ENCODE measurements around the gene CACNA2D3.

GRCh38 chr3:54304877-54305276 lies 182.5 kb downstream of the CACNA2D3 start:
- TF ChIP-seq, protein P1, sequence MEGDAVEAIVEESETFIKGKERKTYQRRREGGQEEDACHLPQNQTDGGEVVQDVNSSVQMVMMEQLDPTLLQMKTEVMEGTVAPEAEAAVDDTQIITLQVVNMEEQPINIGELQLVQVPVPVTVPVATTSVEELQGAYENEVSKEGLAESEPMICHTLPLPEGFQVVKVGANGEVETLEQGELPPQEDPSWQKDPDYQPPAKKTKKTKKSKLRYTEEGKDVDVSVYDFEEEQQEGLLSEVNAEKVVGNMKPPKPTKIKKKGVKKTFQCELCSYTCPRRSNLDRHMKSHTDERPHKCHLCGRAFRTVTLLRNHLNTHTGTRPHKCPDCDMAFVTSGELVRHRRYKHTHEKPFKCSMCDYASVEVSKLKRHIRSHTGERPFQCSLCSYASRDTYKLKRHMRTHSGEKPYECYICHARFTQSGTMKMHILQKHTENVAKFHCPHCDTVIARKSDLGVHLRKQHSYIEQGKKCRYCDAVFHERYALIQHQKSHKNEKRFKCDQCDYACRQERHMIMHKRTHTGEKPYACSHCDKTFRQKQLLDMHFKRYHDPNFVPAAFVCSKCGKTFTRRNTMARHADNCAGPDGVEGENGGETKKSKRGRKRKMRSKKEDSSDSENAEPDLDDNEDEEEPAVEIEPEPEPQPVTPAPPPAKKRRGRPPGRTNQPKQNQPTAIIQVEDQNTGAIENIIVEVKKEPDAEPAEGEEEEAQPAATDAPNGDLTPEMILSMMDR (IDR thresholded peaks at IDR 0.05; ENCODE audit: low read depth, low read length, missing input control) = no peak
- TF ChIP-seq GABPA (IDR thresholded peaks at IDR 0.05 in 1 of 2, conservative IDR thresholded peaks at IDR 0.05 in 1 of 2) = no peak
- TF ChIP-seq, protein P2, sequence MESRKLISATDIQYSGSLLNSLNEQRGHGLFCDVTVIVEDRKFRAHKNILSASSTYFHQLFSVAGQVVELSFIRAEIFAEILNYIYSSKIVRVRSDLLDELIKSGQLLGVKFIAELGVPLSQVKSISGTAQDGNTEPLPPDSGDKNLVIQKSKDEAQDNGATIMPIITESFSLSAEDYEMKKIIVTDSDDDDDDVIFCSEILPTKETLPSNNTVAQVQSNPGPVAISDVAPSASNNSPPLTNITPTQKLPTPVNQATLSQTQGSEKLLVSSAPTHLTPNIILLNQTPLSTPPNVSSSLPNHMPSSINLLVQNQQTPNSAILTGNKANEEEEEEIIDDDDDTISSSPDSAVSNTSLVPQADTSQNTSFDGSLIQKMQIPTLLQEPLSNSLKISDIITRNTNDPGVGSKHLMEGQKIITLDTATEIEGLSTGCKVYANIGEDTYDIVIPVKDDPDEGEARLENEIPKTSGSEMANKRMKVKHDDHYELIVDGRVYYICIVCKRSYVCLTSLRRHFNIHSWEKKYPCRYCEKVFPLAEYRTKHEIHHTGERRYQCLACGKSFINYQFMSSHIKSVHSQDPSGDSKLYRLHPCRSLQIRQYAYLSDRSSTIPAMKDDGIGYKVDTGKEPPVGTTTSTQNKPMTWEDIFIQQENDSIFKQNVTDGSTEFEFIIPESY (IDR thresholded peaks at IDR 0.05) = no peak
- TF ChIP-seq, protein P3, sequence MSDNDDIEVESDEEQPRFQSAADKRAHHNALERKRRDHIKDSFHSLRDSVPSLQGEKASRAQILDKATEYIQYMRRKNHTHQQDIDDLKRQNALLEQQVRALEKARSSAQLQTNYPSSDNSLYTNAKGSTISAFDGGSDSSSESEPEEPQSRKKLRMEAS (IDR thresholded peaks at IDR 0.05) = no peak
- no peak for TF ChIP-seq REST (IDR thresholded peaks at IDR 0.05)
- TF ChIP-seq RAD21 (IDR thresholded peaks at IDR 0.05) = no peak
- TF ChIP-seq YY1 (IDR thresholded peaks at IDR 0.05) = no peak
- no peak for TF ChIP-seq FOXA1 (IDR thresholded peaks at IDR 0.05)
- no peak for TF ChIP-seq JUND (IDR thresholded peaks at IDR 0.05)
- no peak for TF ChIP-seq RXRA (IDR thresholded peaks at IDR 0.05)
- peak in 1 of 2 donors; percentile 27 for TF ChIP-seq HNF4A (conservative IDR thresholded peaks at IDR 0.05)
- TF ChIP-seq TAF1 (conservative IDR thresholded peaks at IDR 0.05) = no peak
